K562 (cell line): Measurements from ENCODE around the gene ACLY. TPM values are rescaled to one million over a fixed set of nuclear protein-coding genes. Genes with fewer than 3 reads are reported as not detected.

Experiments used
- ATF3 ChIP-seq, 2 experiments: fragments of 450-650 bp in 1 of 2; sonication (generic) in 1 of 2; formaldehyde crosslinking in 1 of 2; IDR thresholded peaks in 1 of 2; conservative IDR thresholded peaks in 1 of 2; 2 replicates each; pipeline versions ENCODE4 v1.6.1 to v1.8.1; 2016 to 2023; ENCODE audit warnings: mild to moderate bottlenecking in 2 of 2, moderate library complexity in 2 of 2, inconsistent platforms in 1 of 2, missing genetic modification reagents in 1 of 2
- CHAMP1 ChIP-seq: fragments of 450-650 bp; IDR thresholded peaks from 2 replicates; pipeline ENCODE4 v1.6.1; 2016; ENCODE audit warnings: mild to moderate bottlenecking
- ERF ChIP-seq: fragments of 450-650 bp; formaldehyde crosslinking; IDR thresholded peaks from 2 replicates; pipeline ENCODE4 v1.4.0; 2020; ENCODE audit warnings: mild to moderate bottlenecking, mixed read lengths
- FOS ChIP-seq: IDR thresholded peaks from 3 replicates; pipeline ENCODE4 v1.6.1; 2011; ENCODE audit not compliant: insufficient read length; ENCODE audit errors: extremely low read depth
- HDGF ChIP-seq: fragments of 450-650 bp; IDR thresholded peaks from 2 replicates; pipeline ENCODE4 v1.6.1; 2016
- PCBP1 ChIP-seq: fragments of 200-400 bp; formaldehyde crosslinking; IDR thresholded peaks from 2 replicates; pipeline ENCODE4 v1.6.1; 2018; ENCODE audit warnings: mild to moderate bottlenecking, low read depth, low read length; ENCODE audit not compliant: poor library complexity, severe bottlenecking
- REST ChIP-seq, 2 experiments: fragments of 450-650 bp; formaldehyde crosslinking in 1 of 2; IDR thresholded peaks; 2 replicates each; pipeline versions ENCODE4 v1.4.0 to v1.6.1; 2014 to 2020; ENCODE audit warnings: mild to moderate bottlenecking in 2 of 2, borderline replicate concordance in 1 of 2, low read depth in 1 of 2
- TCF3 ChIP-seq: sonication (generic); formaldehyde crosslinking; IDR thresholded peaks from 2 replicates; pipeline ENCODE4 v1.4.0; 2020; ENCODE audit warnings: mild to moderate bottlenecking, missing genetic modification reagents
- ZNF444 ChIP-seq: fragments of 250-450 bp; sonication (Bioruptor Pico); IDR thresholded peaks from 2 replicates; pipeline ENCODE4 v1.4.0; 2020; ENCODE audit warnings: mild to moderate bottlenecking, moderate library complexity
- polyA plus RNA-seq, 8 experiments: library from polyadenylated mRNA; depleted of rRNA in 4 of 8; stranded (reverse) in 5 of 8; unstranded in 3 of 8; fragments of >200 nt; fragmentation: Nextera tagmentation in 2 of 8; fragmentation: Illumina TruSeq in 1 of 8; extraction: Ambion mirVana in 2 of 8; extraction: Trizol in 1 of 8; gene quantifications; 2 replicates each; pipeline versions ENCODE4 v1.2.1 to v1.2.3, GENCODE V29; 2011 to 2014; ENCODE audit warnings: inconsistent platforms in 1 of 8, missing spikeins in 1 of 8
- total RNA-seq, 7 experiments: library from RNA; depleted of rRNA in 6 of 7; stranded (reverse); fragments of >200 nt in 6 of 7; fragmentation: Illumina TruSeq in 2 of 7; extraction: Trizol in 2 of 7; gene quantifications; 2 replicates each; pipeline versions ENCODE4 v1.2.1 to v1.2.3, GENCODE V29; 2011 to 2021; ENCODE audit warnings: low replicate concordance in 1 of 7

Gene ACLY
- total and polyA plus RNA-seq, 9 of the 15 experiments (the other 6 are each of a cell fraction or from before 2014, with no cell fraction given), result 42.9 to 280 (median 125) TPM

- TF ChIP-seq ATF3 (IDR thresholded peaks at IDR 0.05), result peak; percentile 76
- no peak for TF ChIP-seq ATF3 (CRISPR knock-in tag; conservative IDR thresholded peaks at IDR 0.05)
- no peak for TF ChIP-seq REST (IDR thresholded peaks at IDR 0.05; ENCODE audit: borderline replicate concordance)
- no peak for TF ChIP-seq REST (CRISPR knock-in tag; IDR thresholded peaks at IDR 0.05; ENCODE audit: low read depth)
- TF ChIP-seq HDGF, result no peak
- no peak for TF ChIP-seq ZNF444 (CRISPR knock-in tag)
- TF ChIP-seq TCF3, result peak; percentile 74
- TF ChIP-seq PCBP1, result no peak
- no peak for TF ChIP-seq CHAMP1
- TF ChIP-seq FOS, result no peak
- TF ChIP-seq ERF (CRISPR knock-in tag), result no peak
These were observed 19.5 kb upstream of the ACLY start (continued) for GRCh38 chr17:41937970-41938954.
